HG03442 (cell line): ENCODE data around the gene PBX1.

Experiments used
- ATAC-seq: cut with Tn5 transposase; IDR thresholded peaks from one replicate; pipeline ENCODE4 v1.9.1; 2021; ENCODE audit warnings: mild to moderate bottlenecking, moderate library complexity; ENCODE audit not compliant: unreplicated experiment

Gene PBX1

DNA sequence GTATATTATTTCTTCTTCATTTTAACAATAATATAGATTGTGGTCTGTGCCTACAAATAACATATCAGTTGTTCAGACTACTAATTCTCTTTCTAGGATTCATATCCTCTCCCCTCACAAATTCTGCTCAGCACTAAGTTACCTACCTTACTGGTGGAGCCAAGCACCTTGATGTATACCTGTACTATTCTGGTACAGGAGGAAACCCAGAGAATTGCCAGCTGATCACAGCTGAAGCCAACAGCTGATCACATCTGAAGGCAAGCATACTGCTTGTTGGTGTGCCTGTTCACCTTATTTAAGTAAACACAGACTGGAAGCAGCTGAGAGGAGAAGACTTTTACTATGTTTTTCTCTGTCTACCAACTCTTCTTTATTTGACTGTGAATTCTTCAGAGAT, 101.8 kb downstream of the PBX1 start:
- ATAC-seq, result peak; percentile 3

- no peak for ATAC-seq
Measured at GRCh38 chr1:164662462-164662861, 103.5 kb downstream of the PBX1 start.

DNA sequence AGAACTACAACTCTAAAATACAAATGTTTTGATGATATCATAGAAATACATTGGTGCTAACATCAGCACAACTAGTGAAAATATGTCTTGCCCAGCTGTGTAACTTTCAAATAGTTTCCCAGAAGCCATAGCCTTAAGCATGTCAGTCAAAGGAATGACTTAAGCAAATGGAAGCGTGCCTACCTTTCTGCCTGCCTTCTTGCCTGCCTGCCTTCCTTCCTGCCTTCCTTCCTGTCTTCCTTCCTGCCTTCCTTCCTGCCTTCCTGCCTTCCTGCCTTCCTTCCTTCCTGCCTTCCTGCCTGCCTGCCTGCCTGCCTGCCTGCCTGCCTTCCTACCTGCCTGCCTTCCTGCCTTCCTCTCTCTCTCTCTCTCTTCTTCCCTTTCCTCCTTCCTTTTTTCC, 104.0 kb downstream of the PBX1 start:
- ATAC-seq, result no peak

DNA sequence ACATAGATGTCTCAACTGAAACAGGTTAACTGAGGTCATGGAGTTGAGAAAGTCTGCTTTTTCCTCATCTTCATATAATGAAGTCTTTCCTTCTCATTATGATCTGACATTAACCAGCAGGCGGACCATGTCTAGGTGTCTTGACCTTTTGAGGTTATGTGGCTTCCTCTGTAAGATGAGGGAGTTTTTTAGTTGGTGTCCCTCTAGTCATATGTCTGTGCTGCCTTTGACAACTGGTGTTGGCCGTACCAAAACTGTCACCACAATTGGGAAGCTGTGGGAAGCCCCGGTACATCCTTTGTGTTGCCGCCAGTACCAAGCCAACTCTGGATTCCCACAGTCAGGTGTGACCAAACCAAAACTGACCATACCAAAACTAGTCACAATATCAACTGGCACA, 105.1 kb downstream of the PBX1 start:
- peak; percentile 56 for ATAC-seq

DNA sequence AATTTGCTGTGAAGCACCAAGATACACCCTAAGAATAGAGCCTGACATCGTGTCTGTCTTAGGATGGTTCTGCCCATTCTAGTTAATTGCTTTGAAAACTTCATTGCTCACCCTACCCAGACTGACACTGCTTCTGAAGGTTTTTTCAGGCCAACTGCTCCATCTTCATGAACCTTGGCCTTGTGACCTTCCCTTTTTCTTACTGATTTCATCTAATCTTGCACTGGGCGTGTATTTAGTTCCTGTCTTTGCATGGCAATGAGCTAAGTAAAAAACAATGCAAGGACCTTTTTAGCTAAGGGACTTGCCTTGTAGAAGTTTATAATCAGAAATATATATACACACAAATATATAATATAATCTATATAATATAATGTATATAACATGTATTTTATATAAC, 108.0 kb downstream of the PBX1 start:
- no peak for ATAC-seq

DNA sequence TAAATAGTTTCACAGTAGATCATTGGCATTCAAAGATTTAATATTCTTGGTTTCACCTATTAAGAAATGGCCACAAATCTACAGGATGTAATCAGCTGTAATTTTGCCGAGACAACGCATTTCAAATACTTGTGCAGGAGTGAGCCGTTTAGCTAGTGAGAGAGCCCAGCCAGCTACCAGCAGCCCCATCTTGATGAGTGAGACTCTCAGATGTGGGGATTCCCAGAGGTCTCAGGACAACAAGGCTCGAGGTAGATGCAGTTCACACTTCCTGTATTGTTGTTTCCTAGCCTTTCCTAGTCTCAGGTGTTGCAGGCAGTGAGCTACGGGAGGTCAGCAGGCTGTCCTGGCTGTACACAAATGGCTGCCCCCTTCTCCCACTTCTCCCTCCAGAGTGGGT, 108.6 kb downstream of the PBX1 start:
- no peak for ATAC-seq

DNA sequence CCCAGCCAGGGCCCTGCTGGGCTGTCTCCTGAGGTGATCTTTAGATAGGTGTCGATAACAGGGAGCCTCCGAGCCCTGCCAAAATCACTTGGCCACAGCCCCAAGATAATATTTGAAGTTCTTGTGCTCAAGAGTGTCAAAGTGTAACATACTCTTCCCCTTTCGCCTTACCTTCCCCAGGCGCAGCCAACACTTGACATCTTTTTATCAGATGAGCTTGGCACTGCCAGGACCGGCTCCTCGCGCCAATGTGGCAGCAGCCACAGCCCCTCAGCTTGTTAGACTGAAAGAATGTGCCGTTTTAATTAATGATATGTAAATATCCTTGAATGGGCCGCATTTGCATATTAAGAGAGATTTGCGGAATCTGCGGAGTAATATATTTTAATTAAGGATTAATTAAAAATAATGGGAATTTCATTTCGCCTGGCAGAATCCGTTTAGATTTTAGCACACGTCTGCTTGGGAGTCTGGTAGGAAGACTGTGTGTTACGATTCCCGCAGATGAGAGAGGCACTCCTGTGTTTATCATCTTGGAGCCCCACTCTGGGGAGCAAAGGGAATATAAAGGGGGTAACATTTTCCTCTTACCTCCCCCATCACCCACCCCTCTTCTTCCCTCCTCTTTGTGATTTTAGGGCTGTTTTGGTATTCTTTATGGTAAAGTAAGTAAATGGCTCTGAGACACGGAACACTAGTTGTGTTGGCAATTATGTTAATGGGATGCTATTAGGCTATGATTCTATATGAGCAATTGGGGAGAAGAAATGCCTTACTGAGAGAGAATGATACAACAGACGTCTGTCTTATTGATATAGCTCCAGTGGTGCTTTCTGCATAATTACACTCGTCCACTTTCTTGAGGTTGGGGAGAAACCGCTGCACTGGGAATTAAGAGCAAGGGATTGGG, 109.8 kb downstream of the PBX1 start:
- ATAC-seq, result no peak

GRCh38 chr1:164670026-164670425, 111.0 kb downstream of the PBX1 start:
- ATAC-seq, result no peak

DNA sequence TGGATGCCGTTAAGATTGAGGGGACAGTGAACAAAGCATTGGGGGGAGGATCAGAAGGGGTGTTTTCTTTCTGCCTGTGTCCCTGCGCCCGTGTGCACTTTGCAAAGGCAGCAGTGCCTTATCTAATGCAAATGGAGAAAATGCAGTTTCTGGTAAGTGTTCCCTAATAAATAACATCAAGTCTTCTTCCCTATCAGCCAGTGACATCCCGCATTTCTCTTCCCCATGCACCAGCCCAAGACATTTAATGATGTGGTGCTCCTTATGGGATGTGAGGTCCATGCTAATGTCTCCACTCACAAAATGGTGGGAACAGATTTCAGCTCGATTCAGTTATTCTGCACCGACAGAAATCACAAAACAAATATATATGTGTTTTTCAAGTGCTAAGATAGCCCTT, 111.8 kb downstream of the PBX1 start:
- no peak for ATAC-seq

GRCh38 chr1:164671323-164671965, 112.5 kb downstream of the PBX1 start:
- ATAC-seq, result no peak

DNA sequence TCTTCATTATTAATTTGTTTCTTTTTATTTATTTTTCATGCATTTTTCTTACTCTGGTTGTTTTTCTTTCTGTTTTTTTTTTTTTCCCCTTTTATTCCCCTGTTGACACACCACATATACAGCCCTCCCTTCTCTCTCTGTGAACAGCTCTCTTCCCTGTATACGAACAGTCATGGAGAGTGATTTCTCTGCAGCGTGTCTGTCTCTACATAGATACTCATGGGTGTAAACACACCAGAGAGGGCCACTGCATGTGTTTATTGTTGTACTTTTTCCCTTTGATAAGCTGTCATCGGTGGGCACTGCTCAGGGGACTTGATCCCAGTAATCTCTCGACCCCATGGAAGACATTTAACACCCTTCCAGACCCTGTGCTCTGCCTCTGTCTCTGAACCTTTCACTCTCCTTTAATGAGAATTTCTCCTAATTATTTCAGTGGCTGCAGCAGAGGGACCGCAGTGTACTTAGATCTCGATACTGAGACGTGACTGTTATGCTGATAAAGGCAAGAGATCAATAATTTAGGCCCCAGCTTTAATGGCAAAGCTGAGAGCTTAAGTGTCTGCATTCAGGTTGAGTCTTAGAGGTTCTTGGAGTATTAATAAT, 113.1 kb downstream of the PBX1 start:
- ATAC-seq, result no peak

GRCh38 chr1:164672588-164672987, 113.6 kb downstream of the PBX1 start:
- no peak for ATAC-seq

DNA sequence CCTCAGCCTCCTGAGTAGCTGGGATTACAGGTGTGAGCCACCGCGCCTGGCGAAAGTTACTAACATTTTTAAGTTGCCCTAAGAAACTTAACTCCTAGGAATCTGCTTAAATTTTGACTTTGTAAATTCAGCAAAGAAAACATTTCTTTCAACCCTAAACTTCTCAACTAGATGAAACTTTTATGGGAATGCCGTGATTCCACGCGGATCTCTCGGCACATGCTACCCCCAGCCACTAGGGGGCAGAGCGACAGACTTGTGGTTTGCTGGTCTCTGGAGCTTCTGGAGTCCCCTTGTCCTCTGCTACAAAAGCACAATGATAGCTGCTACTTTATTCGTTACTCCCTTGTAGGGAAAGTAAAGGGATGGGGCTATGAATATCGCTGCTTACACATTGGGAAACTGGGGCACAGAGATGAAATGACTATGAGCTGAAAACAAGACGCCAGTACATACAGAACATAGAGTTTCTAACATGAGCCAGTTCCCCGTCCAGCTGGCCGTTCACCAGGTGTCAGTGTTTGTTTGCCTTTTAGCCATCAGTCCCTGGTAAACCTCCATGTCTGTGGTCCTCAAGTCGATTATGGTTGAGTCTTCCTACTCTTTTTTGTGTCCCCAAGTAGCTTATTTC, 114.7 kb downstream of the PBX1 start:
- no peak for ATAC-seq

GRCh38 chr1:164675342-164675904, 116.4 kb downstream of the PBX1 start:
- no peak for ATAC-seq

DNA sequence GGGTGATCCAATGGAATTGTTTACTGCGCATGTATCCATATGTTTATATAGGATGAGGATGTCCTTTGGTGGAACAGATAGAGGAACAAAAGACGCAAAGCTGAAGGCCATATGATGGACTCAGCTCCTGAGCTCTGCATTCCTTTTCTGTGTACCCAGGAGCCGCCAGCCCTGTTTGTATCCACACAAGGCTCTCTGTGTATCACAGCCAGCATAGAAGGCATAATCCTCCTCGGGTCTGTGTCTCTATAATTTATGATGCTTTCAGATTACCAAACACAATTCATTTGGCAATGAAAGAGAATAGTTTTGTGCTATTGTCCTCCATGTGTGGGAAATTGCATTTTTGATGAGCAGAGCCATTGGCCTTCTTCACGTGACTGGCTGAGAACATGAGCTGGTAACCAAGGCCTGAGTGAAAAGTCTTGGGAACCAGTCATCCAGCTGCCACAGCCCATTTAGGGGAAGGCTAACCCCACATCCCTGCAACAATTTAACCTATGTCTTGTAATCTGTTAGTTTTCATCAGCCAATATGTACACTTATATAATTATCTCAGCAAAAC, 119.2 kb downstream of the PBX1 start:
- no peak for ATAC-seq

- no peak for ATAC-seq
Measured at GRCh38 chr1:164682570-164682969, 123.6 kb downstream of the PBX1 start.

DNA sequence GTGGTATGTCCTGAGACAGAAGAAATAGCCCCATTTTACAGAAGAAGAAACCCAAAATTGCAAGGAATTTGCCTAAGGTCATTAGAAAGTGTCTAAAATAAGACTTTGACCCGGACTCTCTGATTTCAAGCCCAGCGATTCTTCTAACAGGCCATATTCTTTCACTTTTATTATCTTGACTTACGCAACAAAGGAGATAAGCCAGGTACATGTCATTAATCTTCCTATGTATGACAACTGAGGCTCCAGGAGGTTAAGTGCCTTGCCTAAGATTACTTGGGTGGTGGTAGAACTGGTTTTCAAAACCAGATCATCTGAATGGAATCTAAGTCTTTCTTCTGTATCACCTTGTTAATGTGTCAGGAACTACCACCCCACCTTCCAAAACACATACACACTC, 124.3 kb downstream of the PBX1 start:
- no peak for ATAC-seq

DNA sequence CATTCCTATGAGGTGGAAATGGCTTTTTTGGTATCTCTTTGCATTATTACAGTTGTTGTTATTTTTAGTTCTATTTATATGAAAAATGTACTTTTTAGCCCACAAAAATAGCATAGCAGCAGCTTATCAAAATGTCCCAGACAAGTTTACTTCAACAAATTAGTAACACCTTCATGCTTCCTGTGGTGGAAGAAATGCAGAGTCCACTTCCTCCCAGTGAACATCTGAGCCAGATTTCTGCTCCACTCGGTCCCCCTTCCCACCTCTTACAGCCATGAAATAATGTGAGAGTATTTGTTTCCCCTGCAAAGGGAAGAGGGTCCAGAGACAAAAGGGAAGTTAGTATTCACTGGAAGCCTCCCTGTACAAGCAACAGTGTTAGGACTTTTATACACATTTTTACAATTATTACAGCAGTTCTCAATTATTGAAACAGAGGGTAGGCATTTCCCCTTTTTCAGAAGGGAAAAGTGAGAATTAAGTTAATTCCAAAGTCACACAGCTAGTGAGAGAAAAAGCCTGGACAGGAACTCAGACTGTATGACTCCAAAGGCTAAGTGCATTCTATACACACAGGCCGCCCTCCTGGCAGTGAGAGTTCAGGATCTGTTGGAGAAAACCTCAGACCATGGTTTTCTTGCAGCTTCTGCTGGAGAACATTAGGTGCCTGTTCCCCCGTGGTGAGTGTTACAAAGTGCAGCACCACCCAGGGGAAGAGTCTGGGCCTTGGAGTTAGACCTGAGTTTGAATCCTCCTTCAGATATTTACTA, 126.5 kb downstream of the PBX1 start:
- no peak for ATAC-seq

DNA sequence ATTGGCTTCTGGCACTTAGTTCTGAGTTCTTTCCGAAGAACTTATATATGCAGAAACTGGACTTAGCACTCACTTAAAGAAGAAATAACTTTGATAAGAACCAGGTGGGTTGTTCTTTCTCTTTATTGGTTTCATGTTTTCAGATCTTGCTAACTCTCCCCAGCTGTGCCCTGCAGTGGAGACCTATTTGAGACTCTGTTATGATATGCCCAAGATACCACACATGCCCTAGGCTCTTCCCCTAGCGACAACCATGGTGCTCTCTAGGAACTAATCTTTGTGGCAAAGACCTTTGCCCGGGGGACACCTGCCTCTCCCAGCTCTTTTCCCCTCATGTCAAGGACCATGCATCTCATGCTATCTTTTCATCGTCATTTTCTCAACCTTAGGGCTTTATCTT, 128.8 kb downstream of the PBX1 start:
- ATAC-seq, result no peak

- ATAC-seq, result no peak
Measured at GRCh38 chr1:164688791-164689190, 129.8 kb downstream of the PBX1 start.
